Esophagus muscularis mucosa (tissue), 4 donors: Measurements from ENCODE around the gene FBXO34. TPM values are rescaled to one million over a fixed set of nuclear protein-coding genes. Genes with fewer than 3 reads are reported as not detected.

Source experiments
- DNase-seq: peaks from one replicate; pipeline ENCODE4 v3.0.0-alpha.2; 2017; ENCODE audit errors: extremely low spot score
- H3K27ac ChIP-seq, 4 donors: fragments of 200-600 bp; sonication (generic); replicated peaks in 1 of 4; 1 replicate in 3 of 4; 2 replicates in 1 of 4; pipeline ENCODE4 v1.5.1; 2016 to 2019; ENCODE audit warnings: mild to moderate bottlenecking in 1 of 4
- H3K27me3 ChIP-seq, 4 donors: fragments of 200-600 bp; sonication (generic); one replicate each; pipeline versions ENCODE4 v1.5.1 to v1.6.0; 2016 to 2019
- H3K36me3 ChIP-seq, 4 donors: fragments of 200-600 bp; sonication (generic); one replicate each; pipeline ENCODE4 v1.5.1; 2016 to 2019
- H3K4me1 ChIP-seq, 4 donors: fragments of 200-600 bp; sonication (generic); one replicate each; pipeline ENCODE4 v1.5.1; 2016 to 2019
- H3K4me3 ChIP-seq, 4 donors: fragments of 200-600 bp; sonication (generic); 1 replicate in 2 of 4; 2 replicates in 2 of 4; pipeline ENCODE4 v1.5.1; 2016 to 2019; ENCODE audit warnings: mild to moderate bottlenecking in 4 of 4, moderate library complexity in 1 of 4
- H3K9me3 ChIP-seq, 4 donors: fragments of 200-600 bp; sonication (generic); 1 replicate in 3 of 4; 2 replicates in 1 of 4; pipeline ENCODE4 v1.5.1; 2016 to 2019
- EP300 ChIP-seq: sonication (generic); formaldehyde crosslinking; IDR thresholded peaks from one replicate; pipeline ENCODE4 v1.6.1; 2017; ENCODE audit warnings: antibody characterized with exemption
- POLR2A ChIP-seq: fragments of 450-650 bp; IDR thresholded peaks from one replicate; pipeline ENCODE4 v1.6.1; 2017; ENCODE audit warnings: antibody characterized with exemption, moderate library complexity, mild to moderate bottlenecking, low read depth
- POLR2AphosphoS5 ChIP-seq, 2 donors: sonication (generic); formaldehyde crosslinking; IDR thresholded peaks; one replicate each; pipeline ENCODE4 v1.6.1; 2017; ENCODE audit warnings: antibody characterized with exemption in 2 of 2
- WGBS: methylation state at CpG from one replicate; pipeline ENCODE4 v1.1.5; 2018; 5-methylcytosine and 5-hydroxymethylcytosine counted together
- intact Hi-C: fragments of 100-400 bp; cut with DNase I; formaldehyde crosslinking; loops from one replicate; pipeline ENCODE4 v1.15.1; 2023
- total RNA-seq, 4 donors: library from RNA; depleted of rRNA; stranded (reverse); fragments of >200 nt; gene quantifications; one replicate each; pipeline versions ENCODE4 v1.1.0 to v1.2.1, GENCODE V29; 2016
- TF ChIP-seq, protein P1 (sequence below), 3 experiments: fragments of 200-600 bp in 2 of 3; fragments of 450-650 bp in 1 of 3; sonication (generic) in 2 of 3; IDR thresholded peaks; one replicate each; pipeline ENCODE4 v1.5.1; 2017 to 2019; ENCODE audit warnings: antibody characterized with exemption in 3 of 3, mild to moderate bottlenecking in 2 of 3, moderate library complexity in 1 of 3

FBXO34 gene
- total RNA-seq, 4 donors from 2014 or later, result 16.2 to 22.0 (median 20.4) TPM

- Histone ChIP-seq H3K27ac (peak overlapping the region; percentile 88 to 93 (median 90)), H3K4me1 (peaks cover 34 to 49% (median 46%) of the 10 kb centered on the region in 4 donors), H3K9me3 (no peaks in the 10 kb centered on the region), H3K27me3 (no peaks in the 10 kb centered on the region), H3K36me3 (no peaks in the 10 kb centered on the region), H3K4me3 (peak overlapping the region; percentile 76 to 99 (median 96))
- peak; percentile 93 for DNase-seq
- TF ChIP-seq POLR2AphosphoS5 (IDR thresholded peaks at IDR 0.05) (peak; percentile 87 to 89), EP300 (no peak), POLR2A (peak; percentile 62)
- 0% methylated on average over 29 of the region's 80 CpGs for WGBS
- intact Hi-C loops, result loop anchor here (5.0 kb wide), 1 partner anchor 141 kb away; the partner anchor contains the start of gene ATG14
Measured at GRCh38 chr14:55271572-55272298, 514 bp downstream of the FBXO34 start.

DNA sequence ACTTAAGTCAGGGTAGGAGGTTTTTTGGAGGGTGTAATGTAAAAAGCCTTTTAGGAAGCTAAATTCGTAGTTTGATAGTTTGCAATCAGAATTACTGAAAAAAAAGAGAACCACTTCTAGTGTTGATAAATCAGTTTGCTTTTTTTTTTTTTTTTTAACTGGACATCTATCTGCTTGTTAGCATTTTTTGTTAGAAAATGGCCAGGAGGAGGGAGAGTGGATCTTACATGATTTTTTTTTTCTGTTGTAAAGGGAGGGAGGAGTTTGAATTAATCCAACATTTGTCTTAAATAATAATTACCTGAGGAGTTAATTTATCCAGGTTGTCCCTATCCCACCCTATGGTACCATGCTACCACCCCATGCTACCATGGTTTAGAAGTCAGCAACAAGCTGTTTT is 1.2 kb downstream of the FBXO34 start:
- intact Hi-C loops, result loop anchor here (5.0 kb wide), 1 partner anchor 140 kb away; the partner anchor contains the start of gene ATG14
- peaks cover 39 to 51% (median 49%) of the 10 kb centered on the region in 4 donors for H3K4me1 ChIP-seq
- WGBS, result 6% methylated on average over 1 of the region's 1 CpG
- no peak for DNase-seq
- H3K27ac ChIP-seq, result peak overlapping the region; percentile 88 to 93 (median 90)
- H3K36me3 ChIP-seq, result no peaks in the 10 kb centered on the region
- H3K4me3 ChIP-seq, result peak overlapping the region; percentile 76 to 99 (median 96)
- no peaks in the 10 kb centered on the region for H3K9me3 ChIP-seq
- no peaks in the 10 kb centered on the region for H3K27me3 ChIP-seq
- TF ChIP-seq, protein P1, sequence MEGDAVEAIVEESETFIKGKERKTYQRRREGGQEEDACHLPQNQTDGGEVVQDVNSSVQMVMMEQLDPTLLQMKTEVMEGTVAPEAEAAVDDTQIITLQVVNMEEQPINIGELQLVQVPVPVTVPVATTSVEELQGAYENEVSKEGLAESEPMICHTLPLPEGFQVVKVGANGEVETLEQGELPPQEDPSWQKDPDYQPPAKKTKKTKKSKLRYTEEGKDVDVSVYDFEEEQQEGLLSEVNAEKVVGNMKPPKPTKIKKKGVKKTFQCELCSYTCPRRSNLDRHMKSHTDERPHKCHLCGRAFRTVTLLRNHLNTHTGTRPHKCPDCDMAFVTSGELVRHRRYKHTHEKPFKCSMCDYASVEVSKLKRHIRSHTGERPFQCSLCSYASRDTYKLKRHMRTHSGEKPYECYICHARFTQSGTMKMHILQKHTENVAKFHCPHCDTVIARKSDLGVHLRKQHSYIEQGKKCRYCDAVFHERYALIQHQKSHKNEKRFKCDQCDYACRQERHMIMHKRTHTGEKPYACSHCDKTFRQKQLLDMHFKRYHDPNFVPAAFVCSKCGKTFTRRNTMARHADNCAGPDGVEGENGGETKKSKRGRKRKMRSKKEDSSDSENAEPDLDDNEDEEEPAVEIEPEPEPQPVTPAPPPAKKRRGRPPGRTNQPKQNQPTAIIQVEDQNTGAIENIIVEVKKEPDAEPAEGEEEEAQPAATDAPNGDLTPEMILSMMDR (IDR thresholded peaks at IDR 0.05), result no peak
- no peak for TF ChIP-seq EP300
- TF ChIP-seq POLR2AphosphoS5 (IDR thresholded peaks at IDR 0.05), result no peak
- no peak for TF ChIP-seq POLR2A

DNA sequence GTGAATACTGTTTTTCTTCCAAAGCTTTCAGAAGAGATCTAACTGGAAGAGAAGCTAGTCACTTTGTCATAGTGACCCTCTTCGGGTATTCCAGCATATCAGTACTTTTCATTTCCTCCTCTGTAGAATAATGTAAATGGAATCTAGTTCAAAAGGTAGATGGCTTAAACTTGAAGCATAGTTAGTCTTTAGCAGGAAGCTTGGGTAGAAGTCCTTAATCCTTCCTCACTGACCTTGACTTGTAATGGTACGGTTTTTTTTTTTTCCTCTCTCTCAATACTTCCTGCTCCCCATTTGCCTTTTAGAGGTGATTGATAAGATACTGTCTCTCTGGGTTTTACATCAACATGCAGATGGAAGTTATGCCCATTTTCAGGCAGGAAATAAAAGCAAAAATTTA is 1.7 kb downstream of the FBXO34 start:
- no peaks in the 10 kb centered on the region for H3K27me3 ChIP-seq
- DNase-seq, result no peak
- 68% methylated on average over 2 of the region's 2 CpGs for WGBS
- no peaks in the 10 kb centered on the region for H3K9me3 ChIP-seq
- intact Hi-C loops, result loop anchor here (5.0 kb wide), 1 partner anchor 139 kb away; the partner anchor contains the start of gene ATG14
- TF ChIP-seq, protein P1 (IDR thresholded peaks at IDR 0.05), result no peak
- TF ChIP-seq EP300 (no peak), POLR2A (no peak), POLR2AphosphoS5 (IDR thresholded peaks at IDR 0.05) (no peak)
- peaks cover 45 to 51% (median 50%) of the 10 kb centered on the region in 4 donors for H3K4me1 ChIP-seq
- H3K4me3 ChIP-seq, result peak overlapping the region; percentile 76 to 99 (median 96)
- H3K36me3 ChIP-seq, result no peaks in the 10 kb centered on the region
- peak overlapping the region in 1 of 4 donors; percentile 93 for H3K27ac ChIP-seq

DNA sequence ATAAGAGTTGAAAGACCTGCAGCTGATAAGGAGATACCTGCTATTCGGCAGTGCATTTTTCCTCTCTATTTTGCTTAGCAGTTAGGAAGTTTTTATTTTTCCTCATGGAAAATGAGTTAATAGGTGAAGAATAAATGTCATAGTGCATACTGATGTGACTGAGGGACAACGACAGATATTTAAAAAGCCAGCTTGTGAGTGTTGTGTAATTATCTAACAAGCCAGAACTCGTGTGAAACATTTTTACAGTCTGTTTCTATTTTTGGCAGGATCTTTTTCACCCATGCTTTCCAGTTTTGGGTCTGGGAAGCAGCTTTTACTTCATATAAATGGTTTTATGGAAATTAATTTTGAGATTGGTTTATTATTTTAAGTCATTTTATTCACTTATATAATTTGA is 2.9 kb downstream of the FBXO34 start:
- TF ChIP-seq POLR2A (no peak), POLR2AphosphoS5 (IDR thresholded peaks at IDR 0.05) (no peak), EP300 (no peak)
- TF ChIP-seq, protein P1 (IDR thresholded peaks at IDR 0.05), result no peak
- DNase-seq, result no peak
- H3K4me1 ChIP-seq, result peaks cover 46 to 48% (median 47%) of the 10 kb centered on the region in 4 donors
- H3K27ac ChIP-seq, result no peak overlapping the region
- no peaks in the 10 kb centered on the region for H3K27me3 ChIP-seq
- WGBS, result 28% methylated on average over 3 of the region's 3 CpGs
- no peaks in the 10 kb centered on the region for H3K9me3 ChIP-seq
- intact Hi-C loops, result loop anchor here (5.0 kb wide), 1 partner anchor 138 kb away; the partner anchor contains the start of gene ATG14
- no peak overlapping the region for H3K4me3 ChIP-seq
- no peaks in the 10 kb centered on the region for H3K36me3 ChIP-seq

DNA sequence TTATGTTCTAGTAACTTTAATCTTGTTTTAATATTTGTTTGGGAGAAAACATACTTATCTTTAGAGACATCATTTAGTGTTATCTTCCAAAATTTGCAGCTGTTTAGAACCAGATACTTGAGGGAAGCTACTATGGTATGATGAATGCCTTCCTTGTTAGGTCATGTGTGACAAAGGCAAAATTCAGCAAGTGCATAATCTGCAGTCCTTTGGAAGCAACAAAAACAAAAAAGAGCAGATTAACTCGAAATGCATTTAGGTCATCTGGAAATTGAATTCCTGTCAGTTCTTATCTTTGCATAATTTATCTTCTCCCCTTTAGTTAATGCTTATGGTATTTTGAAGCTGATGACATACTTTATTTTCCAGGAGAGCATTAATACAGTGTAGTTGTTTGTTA is 3.5 kb downstream of the FBXO34 start:
- TF ChIP-seq EP300 (no peak), POLR2AphosphoS5 (IDR thresholded peaks at IDR 0.05) (no peak), POLR2A (no peak)
- TF ChIP-seq, protein P1 (IDR thresholded peaks at IDR 0.05), result no peak

More for the DNA sequence above, 3.5 kb downstream of the FBXO34 start:
- intact Hi-C loops, result loop anchor here (5.0 kb wide), 1 partner anchor 138 kb away; the partner anchor contains the start of gene ATG14
- Histone ChIP-seq H3K27ac (no peak overlapping the region), H3K36me3 (no peaks in the 10 kb centered on the region), H3K4me3 (no peak overlapping the region), H3K27me3 (no peaks in the 10 kb centered on the region), H3K4me1 (peaks cover 46 to 48% (median 47%) of the 10 kb centered on the region in 4 donors), H3K9me3 (no peaks in the 10 kb centered on the region)
- DNase-seq, result no peak
- 44% methylated on average over 1 of the region's 1 CpG for WGBS
